Measurements from ENCODE around the gene SIPA1L3. TPM values are rescaled to one million over a fixed set of nuclear protein-coding genes. Genes with fewer than 3 reads are reported as not detected.

The SIPA1L3 gene
- total and polyA plus RNA-seq, 2 of the 13 experiments (the other 11 are each of a cell fraction or from before 2014, with no cell fraction given), result 5.5 to 7.7 TPM

DNA sequence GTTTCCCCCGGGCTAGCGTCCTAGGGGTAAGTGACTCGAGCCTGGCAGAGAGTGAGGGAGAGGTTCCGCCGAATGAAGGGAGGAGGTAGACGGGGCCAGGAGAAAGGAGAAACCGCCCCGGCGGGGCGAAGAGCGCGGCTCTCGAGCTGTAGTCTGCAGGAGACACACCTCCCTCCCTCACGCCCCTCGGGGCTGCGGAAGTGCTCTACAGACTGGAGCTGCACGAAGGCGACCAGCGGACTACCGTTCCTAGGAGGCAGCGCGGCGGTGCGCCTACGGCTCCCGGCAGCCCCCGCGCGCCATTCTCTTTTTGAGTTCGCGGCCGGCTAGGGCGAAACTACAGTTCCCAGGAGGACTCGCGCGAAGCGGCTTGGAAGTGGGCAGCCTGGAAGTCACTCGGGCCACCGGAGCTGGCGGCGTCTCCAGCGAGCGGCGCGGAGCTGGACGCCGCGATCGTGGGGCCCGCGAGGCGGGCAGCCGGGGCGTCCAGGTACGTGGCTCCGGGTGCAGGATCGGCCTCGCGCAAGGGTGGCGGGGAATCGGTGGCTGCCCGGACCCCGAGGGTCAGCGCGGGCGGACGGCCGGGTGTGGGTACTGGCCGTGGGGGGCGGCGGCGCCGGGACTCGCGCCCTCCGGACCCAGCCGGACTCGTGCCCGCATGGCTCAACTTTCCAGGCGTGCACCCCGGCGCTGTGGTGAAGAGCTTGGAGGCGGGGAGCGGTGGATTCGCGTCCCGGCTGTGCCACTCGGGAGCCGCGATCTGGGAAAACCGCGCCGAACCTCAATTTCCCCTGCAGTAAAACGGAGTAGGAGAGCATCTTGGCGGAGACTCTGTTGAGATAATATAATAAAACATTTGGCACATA is at the start of gene SIPA1L3 (continued):
- TF ChIP-seq, protein P1, sequence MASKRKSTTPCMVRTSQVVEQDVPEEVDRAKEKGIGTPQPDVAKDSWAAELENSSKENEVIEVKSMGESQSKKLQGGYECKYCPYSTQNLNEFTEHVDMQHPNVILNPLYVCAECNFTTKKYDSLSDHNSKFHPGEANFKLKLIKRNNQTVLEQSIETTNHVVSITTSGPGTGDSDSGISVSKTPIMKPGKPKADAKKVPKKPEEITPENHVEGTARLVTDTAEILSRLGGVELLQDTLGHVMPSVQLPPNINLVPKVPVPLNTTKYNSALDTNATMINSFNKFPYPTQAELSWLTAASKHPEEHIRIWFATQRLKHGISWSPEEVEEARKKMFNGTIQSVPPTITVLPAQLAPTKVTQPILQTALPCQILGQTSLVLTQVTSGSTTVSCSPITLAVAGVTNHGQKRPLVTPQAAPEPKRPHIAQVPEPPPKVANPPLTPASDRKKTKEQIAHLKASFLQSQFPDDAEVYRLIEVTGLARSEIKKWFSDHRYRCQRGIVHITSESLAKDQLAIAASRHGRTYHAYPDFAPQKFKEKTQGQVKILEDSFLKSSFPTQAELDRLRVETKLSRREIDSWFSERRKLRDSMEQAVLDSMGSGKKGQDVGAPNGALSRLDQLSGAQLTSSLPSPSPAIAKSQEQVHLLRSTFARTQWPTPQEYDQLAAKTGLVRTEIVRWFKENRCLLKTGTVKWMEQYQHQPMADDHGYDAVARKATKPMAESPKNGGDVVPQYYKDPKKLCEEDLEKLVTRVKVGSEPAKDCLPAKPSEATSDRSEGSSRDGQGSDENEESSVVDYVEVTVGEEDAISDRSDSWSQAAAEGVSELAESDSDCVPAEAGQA (IDR thresholded peaks at IDR 0.05; ENCODE audit: low read depth), result no peak
- TF ChIP-seq, protein P1 (CRISPR knock-in tag; IDR thresholded peaks at IDR 0.05; ENCODE audit: borderline replicate concordance), result no peak
- TF ChIP-seq ZNF546 (CRISPR knock-in tag; conservative IDR thresholded peaks at IDR 0.05) (no peak; the same call in 1 of the 2 replicates), ZBTB7A (CRISPR knock-in tag; IDR thresholded peaks at IDR 0.05) (peak; percentile 45; the same call in 1 of the 2 replicates), SAP130 (CRISPR knock-in tag; IDR thresholded peaks at IDR 0.05; ENCODE audit: low read depth) (peak; percentile 88), ZNF776 (CRISPR knock-in tag; IDR thresholded peaks at IDR 0.05) (peak; percentile 8; the same call in 1 of the 2 replicates), PAX8 (CRISPR knock-in tag; IDR thresholded peaks at IDR 0.05; ENCODE audit: borderline replicate concordance) (no peak; the same call in 1 of the 2 replicates), CEBPG (CRISPR knock-in tag; IDR thresholded peaks at IDR 0.05) (no peak), KAT7 (CRISPR knock-in tag; IDR thresholded peaks at IDR 0.05; ENCODE audit: borderline replicate concordance) (no peak), PHF8 (CRISPR knock-in tag; IDR thresholded peaks at IDR 0.05) (peak; percentile 83), RFX5 (IDR thresholded peaks at IDR 0.05; ENCODE audit: low read depth, low read length) (no peak), PRPF4 (IDR thresholded peaks at IDR 0.05; ENCODE audit: low read depth, low read length, poor library complexity, severe bottlenecking) (no peak), POLR2AphosphoS2 (IDR thresholded peaks at IDR 0.05; ENCODE audit: low read depth, low read length) (no peak), PHF20 (CRISPR knock-in tag; IDR thresholded peaks at IDR 0.05) (no peak; the same call in 1 of the 2 replicates), ZNF224 (CRISPR knock-in tag; IDR thresholded peaks at IDR 0.05) (no peak), E2F1 (CRISPR knock-in tag; IDR thresholded peaks at IDR 0.05) (no peak), FOXO1 (CRISPR knock-in tag; IDR thresholded peaks at IDR 0.05) (peak; percentile 25; the same call in 1 of the 2 replicates), ZBTB7B (CRISPR knock-in tag; IDR thresholded peaks at IDR 0.05) (no peak), ZNF572 (CRISPR knock-in tag; IDR thresholded peaks at IDR 0.05) (no peak), ZNF274 (CRISPR knock-in tag; IDR thresholded peaks at IDR 0.05) (peak; percentile 16; the same call in 1 of the 2 replicates), ZNF33A (CRISPR knock-in tag; IDR thresholded peaks at IDR 0.05; ENCODE audit: borderline replicate concordance) (no peak), HNF4A (CRISPR knock-in tag; IDR thresholded peaks at IDR 0.05) (no peak), SNAPC2 (CRISPR knock-in tag; IDR thresholded peaks at IDR 0.05) (0 out of 2 replicates have a peak, but pooled peaks have one; percentile 28)
- TF ChIP-seq, protein P2, sequence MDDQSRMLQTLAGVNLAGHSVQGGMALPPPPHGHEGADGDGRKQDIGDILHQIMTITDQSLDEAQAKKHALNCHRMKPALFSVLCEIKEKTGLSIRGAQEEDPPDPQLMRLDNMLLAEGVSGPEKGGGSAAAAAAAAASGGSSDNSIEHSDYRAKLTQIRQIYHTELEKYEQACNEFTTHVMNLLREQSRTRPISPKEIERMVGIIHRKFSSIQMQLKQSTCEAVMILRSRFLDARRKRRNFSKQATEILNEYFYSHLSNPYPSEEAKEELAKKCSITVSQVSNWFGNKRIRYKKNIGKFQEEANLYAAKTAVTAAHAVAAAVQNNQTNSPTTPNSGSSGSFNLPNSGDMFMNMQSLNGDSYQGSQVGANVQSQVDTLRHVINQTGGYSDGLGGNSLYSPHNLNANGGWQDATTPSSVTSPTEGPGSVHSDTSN (CRISPR knock-in tag; IDR thresholded peaks at IDR 0.05; ENCODE audit: borderline replicate concordance), result no peak
